HepG2 (cell line): ENCODE data around the gene GADD45A. TPM values are rescaled to one million over a fixed set of nuclear protein-coding genes. Genes with fewer than 3 reads are reported as not detected.

ENCODE experiments used
- ARHGAP35 ChIP-seq: sonication (generic); formaldehyde crosslinking; IDR thresholded peaks from 2 replicates; pipeline ENCODE4 v1.9.0; 2022; ENCODE audit warnings: mild to moderate bottlenecking, inconsistent platforms, moderate library complexity, missing genetic modification reagents, borderline replicate concordance
- ARID3A ChIP-seq: IDR thresholded peaks from 2 replicates; pipeline ENCODE4 v1.6.1; 2012; ENCODE audit warnings: low read depth, low read length, improper control_type of control experiment
- ATF7 ChIP-seq, 2 experiments: fragments of 450-650 bp in 1 of 2; sonication (generic) in 1 of 2; formaldehyde crosslinking in 1 of 2; IDR thresholded peaks; 2 replicates each; pipeline versions ENCODE4 v1.4.0 to v1.6.1; 2016 to 2020; ENCODE audit warnings: antibody characterized with exemption in 1 of 2, mild to moderate bottlenecking in 1 of 2, missing genetic modification reagents in 1 of 2
- BCL6 ChIP-seq: IDR thresholded peaks from 2 replicates; pipeline ENCODE4 v1.6.1; 2016; ENCODE audit warnings: missing genetic modification reagents, missing compliant biosample characterization
- KMT2B ChIP-seq: IDR thresholded peaks from 2 replicates; pipeline ENCODE4 v1.6.1; 2016; ENCODE audit warnings: missing genetic modification reagents, missing compliant biosample characterization
- MTA1 ChIP-seq: sonication (generic); formaldehyde crosslinking; IDR thresholded peaks from 2 replicates; pipeline ENCODE4 v1.4.0; 2020; ENCODE audit warnings: missing genetic modification reagents, mild to moderate bottlenecking, borderline replicate concordance
- NAIF1 ChIP-seq: sonication (generic); formaldehyde crosslinking; IDR thresholded peaks from 2 replicates; pipeline ENCODE4 v1.5.0; 2020; ENCODE audit warnings: mild to moderate bottlenecking, missing genetic modification reagents, borderline replicate concordance
- NFAT5 ChIP-seq: sonication (generic); formaldehyde crosslinking; IDR thresholded peaks from 2 replicates; pipeline ENCODE4 v1.4.0; 2020; ENCODE audit warnings: missing genetic modification reagents
- ONECUT2 ChIP-seq: sonication (generic); formaldehyde crosslinking; IDR thresholded peaks from 2 replicates; pipeline ENCODE4 v1.4.0; 2020; ENCODE audit warnings: missing genetic modification reagents
- SRSF1 ChIP-seq: fragments of 200-400 bp; formaldehyde crosslinking; optimal IDR thresholded peaks from 2 replicates; pipeline ENCODE3; 2017; ENCODE audit warnings: mild to moderate bottlenecking, low read depth, low read length, moderate library complexity
- ZBTB21 ChIP-seq: sonication (generic); formaldehyde crosslinking; IDR thresholded peaks from 2 replicates; pipeline ENCODE4 v1.4.0; 2020; ENCODE audit warnings: missing genetic modification reagents
- ZNF160 ChIP-seq: sonication (generic); formaldehyde crosslinking; IDR thresholded peaks from 2 replicates; pipeline ENCODE4 v1.8.0; 2022; ENCODE audit warnings: mild to moderate bottlenecking, inconsistent platforms, missing genetic modification reagents
- ZNF18 ChIP-seq: sonication (generic); formaldehyde crosslinking; IDR thresholded peaks from 2 replicates; pipeline ENCODE4 v1.8.0; 2022; ENCODE audit warnings: mild to moderate bottlenecking, missing genetic modification reagents; ENCODE audit not compliant: insufficient replicate concordance
- ZNF414 ChIP-seq: sonication (generic); formaldehyde crosslinking; IDR thresholded peaks from 2 replicates; pipeline ENCODE4 v1.5.0; 2020; ENCODE audit warnings: missing genetic modification reagents
- ZNF691 ChIP-seq: sonication (generic); formaldehyde crosslinking; IDR thresholded peaks from 2 replicates; pipeline ENCODE4 v1.4.0; 2020; ENCODE audit warnings: missing genetic modification reagents, low read depth, mild to moderate bottlenecking, borderline replicate concordance
- ZNF746 ChIP-seq: sonication (generic); formaldehyde crosslinking; IDR thresholded peaks from 2 replicates; pipeline ENCODE4 v1.8.0; 2022; ENCODE audit warnings: mild to moderate bottlenecking, missing genetic modification reagents
- ZNF780A ChIP-seq: sonication (generic); formaldehyde crosslinking; IDR thresholded peaks from 2 replicates; pipeline ENCODE4 v1.8.0; 2022; ENCODE audit warnings: mild to moderate bottlenecking, missing genetic modification reagents, moderate library complexity
- polyA plus RNA-seq, 8 experiments: library from polyadenylated mRNA; depleted of rRNA in 3 of 8; stranded (reverse) in 7 of 8; unstranded in 1 of 8; fragments of >200 nt; fragmentation: Illumina TruSeq in 4 of 8; extraction: Trizol in 4 of 8; gene quantifications; 2 replicates each; pipeline versions ENCODE4 v1.2.1 to v1.2.3, GENCODE V29; 2011 to 2016; ENCODE audit warnings: low read depth in 4 of 8, missing spikeins in 1 of 8, mixed read lengths in 1 of 8; ENCODE audit not compliant: insufficient read depth in 1 of 8
- total RNA-seq, 5 experiments: library from RNA; depleted of rRNA; stranded (reverse); fragments of >200 nt; fragmentation: Illumina TruSeq; extraction: Trizol; gene quantifications; 2 replicates each; pipeline ENCODE4 v1.2.3, GENCODE V29; 2016; ENCODE audit warnings: low read depth in 1 of 5

GADD45A gene
- total and polyA plus RNA-seq, 2 of the 13 experiments (the other 11 are each of a cell fraction or from before 2014, with no cell fraction given) = 33.2 to 46.2 TPM

GRCh38 chr1:67700692-67701410 lies 15.8 kb downstream of the GADD45A start (continued):
- TF ChIP-seq NFAT5 (no peak), BCL6 (CRISPR knock-in tag) (peak; percentile 79), NAIF1 (CRISPR knock-in tag) (no peak), ZNF414 (no peak), ARHGAP35 (CRISPR knock-in tag) (no peak), ZNF746 (CRISPR knock-in tag) (peak; percentile 94), MTA1 (peak; percentile 40; the same call in 1 of the 2 replicates), ZNF691 (peak; percentile 84; the same call in 1 of the 2 replicates), ZNF160 (CRISPR knock-in tag) (no peak), ZBTB21 (CRISPR knock-in tag) (peak; percentile 91), ATF7 (IDR thresholded peaks at IDR 0.05) (peak; percentile 97), ATF7 (CRISPR knock-in tag; IDR thresholded peaks at IDR 0.05) (peak; percentile 96), ARID3A (peak; percentile 70; the same call in 1 of the 2 replicates), KMT2B (CRISPR knock-in tag) (peak; percentile 63; the same call in 1 of the 2 replicates), ZNF18 (CRISPR knock-in tag) (no peak), ZNF780A (CRISPR knock-in tag) (no peak), SRSF1 (no peak), ONECUT2 (CRISPR knock-in tag) (peak; percentile 18; the same call in 1 of the 2 replicates)
